Cardiac muscle cell (in vitro differentiated cells and primary cell): ENCODE results near the gene KCNMA1. TPM values are rescaled to one million over a fixed set of nuclear protein-coding genes. Genes with fewer than 3 reads are reported as not detected.

Source experiments
- DNase-seq, 2 donors: peaks; one replicate each; pipeline versions ENCODE4 v3.0.0 to v3.0.0-alpha.2; 2010 to 2017; ENCODE audit warnings: low read depth in 1 of 2, low spot score in 1 of 2
- H3K27ac ChIP-seq: fragments of 200-600 bp; sonication (generic); 2 replicates; pipeline ENCODE4 v1.5.1; 2016
- H3K27me3 ChIP-seq: fragments of 200-600 bp; sonication (generic); 2 replicates; pipeline ENCODE4 v1.6.0; 2016; ENCODE audit warnings: control low read depth
- H3K36me3 ChIP-seq: fragments of 200-600 bp; sonication (generic); 2 replicates; pipeline ENCODE4 v1.5.1; 2016; ENCODE audit warnings: control low read depth
- H3K4me1 ChIP-seq: fragments of 200-600 bp; sonication (generic); 2 replicates; pipeline ENCODE4 v1.8.1; 2017; ENCODE audit warnings: low read depth, mild to moderate bottlenecking, mixed run types
- H3K4me3 ChIP-seq: fragments of 200-600 bp; sonication (generic); 2 replicates; pipeline ENCODE4 v1.5.1; 2016; ENCODE audit warnings: mild to moderate bottlenecking
- H3K9me3 ChIP-seq: fragments of 200-600 bp; sonication (generic); 2 replicates; pipeline ENCODE4 v1.5.1; 2017; ENCODE audit warnings: low read depth, mild to moderate bottlenecking, control low read depth
- polyA plus RNA-seq: library from polyadenylated mRNA; unstranded; fragments of >200 nt; fragmentation: Nextera tagmentation; extraction: Ambion mirVana; gene quantifications from 2 replicates; pipeline ENCODE4 v1.2.1, GENCODE V29; 2016
- total RNA-seq: library from RNA; depleted of rRNA; stranded (reverse); fragments of >200 nt; gene quantifications from 2 replicates; pipeline ENCODE4 v1.2.3, GENCODE V29; 2016
- TF ChIP-seq, protein P1 (sequence below): IDR thresholded peaks from 2 replicates; pipeline ENCODE4 v1.5.1; 2012; ENCODE audit warnings: low read depth, mild to moderate bottlenecking, low read length

Gene KCNMA1
- total and polyA plus RNA-seq, 2 experiments from 2014 or later, result 1.8 to 1.9 TPM

DNA sequence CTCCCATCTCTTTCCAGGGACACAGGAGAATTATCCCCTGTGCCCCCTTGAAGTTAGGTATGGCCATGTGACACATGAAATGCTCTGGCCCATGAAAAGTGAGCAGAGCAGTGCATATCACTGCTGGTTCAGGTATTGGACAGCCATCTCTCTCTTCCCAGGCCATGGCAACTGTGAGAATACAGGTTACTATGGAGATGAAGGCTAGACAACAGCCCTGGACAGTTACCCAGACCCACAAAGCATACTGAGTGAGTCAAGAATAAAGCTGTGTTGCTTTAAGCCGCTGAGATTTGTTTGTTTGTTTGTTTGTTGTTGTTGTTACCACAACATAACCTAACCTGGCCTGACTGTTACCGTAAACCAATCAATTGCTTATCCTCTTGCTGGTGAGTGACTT is 722.3 kb downstream of the KCNMA1 start:
- no peak overlapping the region for H3K27ac ChIP-seq
- H3K36me3 ChIP-seq, result no peaks in the 10 kb centered on the region

GRCh38 chr10:76911184-76911583 is 726.4 kb downstream of the KCNMA1 start:
- Histone ChIP-seq H3K4me3 (no peak overlapping the region), H3K36me3 (no peaks in the 10 kb centered on the region), H3K4me1 (no peaks in the 10 kb centered on the region), H3K27ac (no peak overlapping the region), H3K27me3 (no peaks in the 10 kb centered on the region), H3K9me3 (no peaks in the 10 kb centered on the region)
- no peak for DNase-seq
- TF ChIP-seq, protein P1, sequence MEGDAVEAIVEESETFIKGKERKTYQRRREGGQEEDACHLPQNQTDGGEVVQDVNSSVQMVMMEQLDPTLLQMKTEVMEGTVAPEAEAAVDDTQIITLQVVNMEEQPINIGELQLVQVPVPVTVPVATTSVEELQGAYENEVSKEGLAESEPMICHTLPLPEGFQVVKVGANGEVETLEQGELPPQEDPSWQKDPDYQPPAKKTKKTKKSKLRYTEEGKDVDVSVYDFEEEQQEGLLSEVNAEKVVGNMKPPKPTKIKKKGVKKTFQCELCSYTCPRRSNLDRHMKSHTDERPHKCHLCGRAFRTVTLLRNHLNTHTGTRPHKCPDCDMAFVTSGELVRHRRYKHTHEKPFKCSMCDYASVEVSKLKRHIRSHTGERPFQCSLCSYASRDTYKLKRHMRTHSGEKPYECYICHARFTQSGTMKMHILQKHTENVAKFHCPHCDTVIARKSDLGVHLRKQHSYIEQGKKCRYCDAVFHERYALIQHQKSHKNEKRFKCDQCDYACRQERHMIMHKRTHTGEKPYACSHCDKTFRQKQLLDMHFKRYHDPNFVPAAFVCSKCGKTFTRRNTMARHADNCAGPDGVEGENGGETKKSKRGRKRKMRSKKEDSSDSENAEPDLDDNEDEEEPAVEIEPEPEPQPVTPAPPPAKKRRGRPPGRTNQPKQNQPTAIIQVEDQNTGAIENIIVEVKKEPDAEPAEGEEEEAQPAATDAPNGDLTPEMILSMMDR, result no peak

More for the DNA sequence above, 722.3 kb downstream of the KCNMA1 start:
- Histone ChIP-seq H3K27me3 (no peaks in the 10 kb centered on the region), H3K4me3 (no peak overlapping the region), H3K9me3 (no peaks in the 10 kb centered on the region), H3K4me1 (no peaks in the 10 kb centered on the region)
- TF ChIP-seq, protein P1, result no peak
- DNase-seq, result no peak

GRCh38 chr10:76910184-76910962 is 727.2 kb downstream of the KCNMA1 start:
- H3K27me3 ChIP-seq, result no peaks in the 10 kb centered on the region

GRCh38 chr10:76906256-76906655 is 731.4 kb downstream of the KCNMA1 start:
- Histone ChIP-seq H3K36me3 (no peaks in the 10 kb centered on the region), H3K4me1 (peaks cover 7% of the 10 kb centered on the region), H3K27ac (no peak overlapping the region), H3K9me3 (no peaks in the 10 kb centered on the region), H3K27me3 (no peaks in the 10 kb centered on the region), H3K4me3 (no peak overlapping the region)
- DNase-seq, result no peak
- TF ChIP-seq, protein P1, result no peak

More at GRCh38 chr10:76910184-76910962, 727.2 kb downstream of the KCNMA1 start:
- Histone ChIP-seq H3K36me3 (no peaks in the 10 kb centered on the region), H3K9me3 (no peaks in the 10 kb centered on the region), H3K4me1 (no peaks in the 10 kb centered on the region), H3K27ac (no peak overlapping the region), H3K4me3 (no peak overlapping the region)
- TF ChIP-seq, protein P1, result no peak
- no peak for DNase-seq

GRCh38 chr10:76905251-76905650 is 732.4 kb downstream of the KCNMA1 start:
- TF ChIP-seq, protein P1, result no peak
- H3K4me3 ChIP-seq, result no peak overlapping the region
- H3K4me1 ChIP-seq, result peaks cover 7% of the 10 kb centered on the region
- no peaks in the 10 kb centered on the region for H3K27me3 ChIP-seq
- no peak for DNase-seq
- H3K27ac ChIP-seq, result no peak overlapping the region
- H3K9me3 ChIP-seq, result no peaks in the 10 kb centered on the region
- no peaks in the 10 kb centered on the region for H3K36me3 ChIP-seq
